ENCODE results near the gene SLC23A3.

Gene SLC23A3

GRCh38 chr2:219119422-219120043 is 50.3 kb downstream of the SLC23A3 start:
- no peaks in the 10 kb centered on the region for H3K27me3 ChIP-seq (ENCODE audit: control insufficient read depth in 1 of 2, insufficient read depth in 2 of 2, low read length in 2 of 2)
- no peaks in the 10 kb centered on the region for H3K9me3 ChIP-seq (ENCODE audit: control insufficient read depth in 2 of 2, low read length in 2 of 2)
- no peak overlapping the region for H3K4me3 ChIP-seq (ENCODE audit: low read length in 2 of 2)
- H3K27ac ChIP-seq (ENCODE audit: low read length): no peak overlapping the region
- H3K9ac ChIP-seq (ENCODE audit: low read length in 2 of 2): no peak overlapping the region
- H3K36me3 ChIP-seq (ENCODE audit: control insufficient read depth in 2 of 2, insufficient read depth in 2 of 2, low read length in 2 of 2): no peaks in the 10 kb centered on the region
- no peaks in the 10 kb centered on the region for H3K4me1 ChIP-seq (ENCODE audit: control insufficient read depth, insufficient read depth, low read length)

- no peak overlapping the region for H3K27ac ChIP-seq (ENCODE audit: low read length)
- H3K36me3 ChIP-seq (ENCODE audit: control insufficient read depth in 2 of 2, insufficient read depth in 2 of 2, low read length in 2 of 2): no peaks in the 10 kb centered on the region
- no peak overlapping the region for H3K9ac ChIP-seq (ENCODE audit: low read length in 2 of 2)
- H3K4me1 ChIP-seq (ENCODE audit: control insufficient read depth, insufficient read depth, low read length): no peaks in the 10 kb centered on the region
- H3K4me3 ChIP-seq (ENCODE audit: low read length in 2 of 2): no peak overlapping the region
- H3K9me3 ChIP-seq (ENCODE audit: control insufficient read depth in 2 of 2, low read length in 2 of 2): no peaks in the 10 kb centered on the region
- no peaks in the 10 kb centered on the region for H3K27me3 ChIP-seq (ENCODE audit: control insufficient read depth in 1 of 2, insufficient read depth in 2 of 2, low read length in 2 of 2)
Observed at GRCh38 chr2:219118504-219118903, 51.3 kb downstream of the SLC23A3 start.

GRCh38 chr2:219116776-219117646 is 52.8 kb downstream of the SLC23A3 start:
- Histone ChIP-seq H3K27me3 (ENCODE audit: control insufficient read depth in 1 of 2, insufficient read depth in 2 of 2, low read length in 2 of 2) (no peaks in the 10 kb centered on the region), H3K4me1 (ENCODE audit: control insufficient read depth, insufficient read depth, low read length) (no peaks in the 10 kb centered on the region), H3K9ac (ENCODE audit: low read length in 2 of 2) (no peak overlapping the region), H3K4me3 (ENCODE audit: low read length in 2 of 2) (no peak overlapping the region), H3K36me3 (ENCODE audit: control insufficient read depth in 2 of 2, insufficient read depth in 2 of 2, low read length in 2 of 2) (no peaks in the 10 kb centered on the region), H3K27ac (ENCODE audit: low read length) (no peak overlapping the region), H3K9me3 (ENCODE audit: control insufficient read depth in 2 of 2, low read length in 2 of 2) (no peaks in the 10 kb centered on the region)

- Histone ChIP-seq H3K9ac (ENCODE audit: low read length in 2 of 2) (no peak overlapping the region), H3K4me1 (ENCODE audit: control insufficient read depth, insufficient read depth, low read length) (no peaks in the 10 kb centered on the region)
Observed at GRCh38 chr2:219112651-219113338, 57.0 kb downstream of the SLC23A3 start.

GRCh38 chr2:219112062-219112406 is 57.8 kb downstream of the SLC23A3 start:
- Histone ChIP-seq H3K4me3 (ENCODE audit: low read length in 2 of 2) (no peak overlapping the region), H3K27ac (ENCODE audit: low read length) (no peak overlapping the region), H3K4me1 (ENCODE audit: control insufficient read depth, insufficient read depth, low read length) (no peaks in the 10 kb centered on the region), H3K36me3 (ENCODE audit: control insufficient read depth in 2 of 2, insufficient read depth in 2 of 2, low read length in 2 of 2) (no peaks in the 10 kb centered on the region), H3K9ac (ENCODE audit: low read length in 2 of 2) (no peak overlapping the region), H3K27me3 (ENCODE audit: control insufficient read depth in 1 of 2, insufficient read depth in 2 of 2, low read length in 2 of 2) (no peaks in the 10 kb centered on the region), H3K9me3 (ENCODE audit: control insufficient read depth in 2 of 2, low read length in 2 of 2) (no peaks in the 10 kb centered on the region)

More at GRCh38 chr2:219112651-219113338, 57.0 kb downstream of the SLC23A3 start:
- Histone ChIP-seq H3K9me3 (ENCODE audit: control insufficient read depth in 2 of 2, low read length in 2 of 2) (no peaks in the 10 kb centered on the region), H3K36me3 (ENCODE audit: control insufficient read depth in 2 of 2, insufficient read depth in 2 of 2, low read length in 2 of 2) (no peaks in the 10 kb centered on the region), H3K27ac (ENCODE audit: low read length) (no peak overlapping the region), H3K4me3 (ENCODE audit: low read length in 2 of 2) (no peak overlapping the region), H3K27me3 (ENCODE audit: control insufficient read depth in 1 of 2, insufficient read depth in 2 of 2, low read length in 2 of 2) (no peaks in the 10 kb centered on the region)
